Bronchial epithelial cell (primary cell): Measurements from ENCODE around the gene ICOS. TPM values are rescaled to one million over a fixed set of nuclear protein-coding genes. Genes with fewer than 3 reads are reported as not detected.

Experiments used
- DNase-seq: peaks from one replicate; pipeline ENCODE4 v3.0.0-alpha.2; 2010; ENCODE audit warnings: low read depth
- FAIRE-seq: peaks from 2 replicates; lab custom pipeline; 2011; peaks lifted over from hg19 to GRCh38; lab: Jason Lieb, UNC
- H3K27me3 ChIP-seq: 2 replicates; pipeline ENCODE4 v1.5.1; 2011; ENCODE audit warnings: low read length; ENCODE audit not compliant: control insufficient read depth, insufficient read depth
- H3K36me3 ChIP-seq: 2 replicates; pipeline ENCODE4 v1.5.1; 2011; ENCODE audit warnings: low read length; ENCODE audit not compliant: control insufficient read depth, insufficient read depth
- H3K4me3 ChIP-seq: 2 replicates; pipeline ENCODE4 v1.5.1; 2011; ENCODE audit warnings: mild to moderate bottlenecking, low read depth, low read length, control low read depth
- total RNA-seq: library from RNA; depleted of rRNA; stranded (reverse); fragments of >200 nt; gene quantifications from 2 replicates; pipeline ENCODE4 v1.2.1, GENCODE V29; 2014
- TF ChIP-seq, protein P1 (sequence below): IDR thresholded peaks from 2 replicates; pipeline ENCODE4 v1.5.1; 2011; ENCODE audit warnings: mild to moderate bottlenecking, moderate library complexity, low read length, control low read depth, inconsistent platforms; ENCODE audit not compliant: insufficient read depth, severe bottlenecking

ICOS gene
- total RNA-seq, 1 donor from 2014 or later = not detected

DNA sequence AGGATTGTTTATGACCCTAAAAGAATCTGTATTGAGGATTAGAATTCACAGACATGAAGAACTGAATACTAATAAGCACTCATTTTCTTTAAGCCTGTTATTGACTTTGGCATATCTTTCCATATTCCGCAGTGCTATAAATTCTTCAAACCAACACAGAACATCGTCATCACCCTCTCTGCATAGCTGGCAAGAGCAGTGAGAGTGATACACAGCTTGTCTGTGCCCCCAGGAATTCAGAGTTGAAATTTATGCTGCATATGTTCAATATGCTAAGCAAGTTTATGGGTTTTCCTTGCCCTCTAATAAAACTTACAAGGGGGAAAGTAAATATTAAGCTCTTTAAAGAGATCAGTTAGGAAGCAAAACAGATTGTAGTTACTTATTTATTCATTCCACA lies 36.3 kb upstream of the ICOS start:
- no peak for FAIRE-seq
- Histone ChIP-seq H3K27me3 (no peaks in the 10 kb centered on the region), H3K36me3 (no peaks in the 10 kb centered on the region), H3K4me3 (no peak overlapping the region)
- no peak for DNase-seq
- TF ChIP-seq, protein P1, sequence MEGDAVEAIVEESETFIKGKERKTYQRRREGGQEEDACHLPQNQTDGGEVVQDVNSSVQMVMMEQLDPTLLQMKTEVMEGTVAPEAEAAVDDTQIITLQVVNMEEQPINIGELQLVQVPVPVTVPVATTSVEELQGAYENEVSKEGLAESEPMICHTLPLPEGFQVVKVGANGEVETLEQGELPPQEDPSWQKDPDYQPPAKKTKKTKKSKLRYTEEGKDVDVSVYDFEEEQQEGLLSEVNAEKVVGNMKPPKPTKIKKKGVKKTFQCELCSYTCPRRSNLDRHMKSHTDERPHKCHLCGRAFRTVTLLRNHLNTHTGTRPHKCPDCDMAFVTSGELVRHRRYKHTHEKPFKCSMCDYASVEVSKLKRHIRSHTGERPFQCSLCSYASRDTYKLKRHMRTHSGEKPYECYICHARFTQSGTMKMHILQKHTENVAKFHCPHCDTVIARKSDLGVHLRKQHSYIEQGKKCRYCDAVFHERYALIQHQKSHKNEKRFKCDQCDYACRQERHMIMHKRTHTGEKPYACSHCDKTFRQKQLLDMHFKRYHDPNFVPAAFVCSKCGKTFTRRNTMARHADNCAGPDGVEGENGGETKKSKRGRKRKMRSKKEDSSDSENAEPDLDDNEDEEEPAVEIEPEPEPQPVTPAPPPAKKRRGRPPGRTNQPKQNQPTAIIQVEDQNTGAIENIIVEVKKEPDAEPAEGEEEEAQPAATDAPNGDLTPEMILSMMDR = no peak

DNA sequence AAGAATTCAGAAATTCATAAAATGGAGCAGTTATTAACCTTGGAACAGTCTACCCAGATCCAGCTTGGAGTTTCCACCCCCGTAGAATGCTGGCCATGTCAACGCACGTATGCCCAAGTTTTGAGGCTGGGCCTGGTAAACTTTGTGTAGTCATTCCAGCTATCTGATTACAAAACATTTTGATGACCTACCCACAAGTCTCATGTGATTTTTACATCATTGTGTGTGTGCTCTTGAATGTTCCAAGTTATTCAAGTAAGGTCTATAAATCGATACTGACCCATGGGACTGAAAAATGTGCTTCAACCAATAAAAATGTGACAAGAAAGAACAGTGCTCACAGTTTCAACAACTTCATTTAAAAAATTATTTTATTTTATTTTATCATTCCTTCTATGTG lies 32.5 kb upstream of the ICOS start:
- Histone ChIP-seq H3K27me3 (no peaks in the 10 kb centered on the region), H3K36me3 (no peaks in the 10 kb centered on the region), H3K4me3 (no peak overlapping the region)
- TF ChIP-seq, protein P1 = no peak
- DNase-seq (no peak), FAIRE-seq (no peak)

DNA sequence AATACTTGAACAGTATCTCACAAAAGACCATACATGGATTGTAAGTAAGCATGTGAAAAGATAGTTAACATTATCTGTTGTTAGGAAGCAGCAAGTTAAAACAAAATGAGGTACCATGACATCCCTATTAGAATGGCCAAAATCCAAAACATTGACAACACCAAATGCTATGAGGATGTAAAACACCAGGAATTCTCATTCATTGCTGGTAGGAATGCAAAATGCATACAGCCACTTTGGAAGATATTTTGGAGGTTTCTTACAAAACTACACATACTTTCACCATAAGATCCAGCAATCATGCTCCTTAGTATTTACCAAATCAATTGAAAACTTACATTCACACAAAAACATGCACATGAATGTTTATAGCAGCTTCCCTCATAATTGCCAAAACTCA lies 30.9 kb upstream of the ICOS start:
- DNase-seq (no peak), FAIRE-seq (no peak)
- Histone ChIP-seq H3K36me3 (no peaks in the 10 kb centered on the region), H3K27me3 (no peaks in the 10 kb centered on the region), H3K4me3 (no peak overlapping the region)
- TF ChIP-seq, protein P1 = no peak

DNA sequence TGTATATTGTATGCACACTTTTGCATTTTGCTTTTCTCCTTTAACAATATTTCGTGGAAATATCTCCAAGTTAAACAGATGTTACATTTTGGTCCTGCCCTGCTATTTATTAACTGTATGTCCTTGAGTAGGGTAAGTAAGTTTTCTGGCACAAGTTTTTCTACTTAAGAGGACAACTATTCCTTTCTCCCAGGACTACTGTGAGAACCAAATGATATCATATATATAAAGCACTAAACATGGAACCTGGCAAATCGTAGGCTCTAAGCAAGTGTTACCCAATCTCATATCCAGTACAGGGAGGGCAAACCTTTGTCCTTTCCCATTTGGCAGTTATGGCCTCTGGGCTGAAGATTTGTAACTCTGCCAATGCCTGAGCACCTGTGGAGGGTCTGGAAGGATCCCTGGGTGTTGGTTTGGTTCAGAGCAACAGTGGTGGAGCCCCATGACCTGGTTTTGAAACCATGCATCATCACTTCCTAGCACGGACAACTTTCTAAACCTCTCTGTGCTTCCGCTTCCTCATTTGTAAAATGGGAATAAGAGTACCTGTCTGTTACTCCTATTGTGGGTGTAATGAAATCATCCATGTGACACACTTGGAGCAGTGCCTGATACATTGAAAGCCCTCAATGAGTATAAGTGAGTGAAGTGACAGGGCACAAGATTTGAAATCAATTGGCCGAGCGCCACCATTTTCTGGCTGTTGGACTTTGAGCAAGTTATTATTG lies 28.3 kb upstream of the ICOS start:
- FAIRE-seq (no peak), DNase-seq (no peak)
- Histone ChIP-seq H3K4me3 (no peak overlapping the region), H3K27me3 (no peaks in the 10 kb centered on the region), H3K36me3 (no peaks in the 10 kb centered on the region)
- TF ChIP-seq, protein P1 = no peak

DNA sequence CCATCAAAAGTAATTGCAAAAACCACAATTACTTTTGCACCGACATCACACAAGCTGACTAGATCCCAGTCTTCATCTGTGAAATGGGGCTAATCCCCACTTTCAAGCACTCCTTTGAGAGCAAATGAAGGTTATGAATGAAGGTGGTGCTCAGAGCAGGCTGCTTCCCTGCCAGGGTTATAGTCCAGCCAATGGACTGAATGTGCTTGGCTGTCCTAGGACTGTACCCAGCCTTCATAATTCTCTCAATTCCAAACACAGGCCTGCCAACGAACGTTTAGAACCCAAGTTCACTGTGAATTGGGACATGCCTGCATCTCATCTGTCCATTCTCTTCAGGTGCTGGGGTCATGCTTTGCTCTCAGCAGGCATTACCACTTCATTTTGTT lies 27.8 kb upstream of the ICOS start:
- no peaks in the 10 kb centered on the region for H3K36me3 ChIP-seq
- no peak for FAIRE-seq
- H3K4me3 ChIP-seq = no peak overlapping the region
- TF ChIP-seq, protein P1 = no peak
- H3K27me3 ChIP-seq = no peaks in the 10 kb centered on the region
- no peak for DNase-seq
